GM18517 (cell line): ENCODE results near the gene TRAF5.

Experiments
- ATAC-seq: cut with Tn5 transposase; IDR thresholded peaks from one replicate; pipeline ENCODE4 v1.9.1; 2021; ENCODE audit warnings: mild to moderate bottlenecking, moderate library complexity; ENCODE audit not compliant: unreplicated experiment

TRAF5 gene

DNA sequence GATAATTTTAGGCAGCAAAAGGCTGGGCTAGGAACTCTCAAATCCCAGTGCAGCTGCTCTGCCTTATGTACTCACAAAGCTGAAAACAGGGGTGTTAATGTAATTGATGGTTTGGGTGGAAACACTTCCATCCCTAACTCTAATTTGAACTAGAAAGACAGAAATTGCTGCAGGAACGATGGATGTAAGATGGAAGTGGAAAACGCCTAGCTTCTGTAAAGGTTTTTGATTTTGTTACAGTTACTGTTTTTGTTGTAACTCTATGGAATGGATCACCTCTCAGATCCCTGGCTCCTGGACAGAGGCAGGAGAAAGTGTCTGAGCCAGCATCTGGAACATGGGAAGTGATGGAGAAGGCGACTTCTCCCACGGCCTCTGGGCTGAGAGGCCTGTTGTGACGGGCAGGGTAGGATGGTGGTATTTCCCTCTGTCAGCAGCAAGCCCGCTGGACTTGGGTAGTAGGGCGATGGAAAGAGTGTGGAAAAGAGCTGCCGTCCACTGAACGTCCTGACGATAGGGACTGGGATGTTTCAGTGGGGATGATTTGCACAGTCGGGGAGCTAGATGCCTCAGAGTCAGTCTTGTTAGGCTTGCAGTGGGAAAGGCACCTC, 1.6 kb downstream of the TRAF5 start:
- ATAC-seq = no peak

DNA sequence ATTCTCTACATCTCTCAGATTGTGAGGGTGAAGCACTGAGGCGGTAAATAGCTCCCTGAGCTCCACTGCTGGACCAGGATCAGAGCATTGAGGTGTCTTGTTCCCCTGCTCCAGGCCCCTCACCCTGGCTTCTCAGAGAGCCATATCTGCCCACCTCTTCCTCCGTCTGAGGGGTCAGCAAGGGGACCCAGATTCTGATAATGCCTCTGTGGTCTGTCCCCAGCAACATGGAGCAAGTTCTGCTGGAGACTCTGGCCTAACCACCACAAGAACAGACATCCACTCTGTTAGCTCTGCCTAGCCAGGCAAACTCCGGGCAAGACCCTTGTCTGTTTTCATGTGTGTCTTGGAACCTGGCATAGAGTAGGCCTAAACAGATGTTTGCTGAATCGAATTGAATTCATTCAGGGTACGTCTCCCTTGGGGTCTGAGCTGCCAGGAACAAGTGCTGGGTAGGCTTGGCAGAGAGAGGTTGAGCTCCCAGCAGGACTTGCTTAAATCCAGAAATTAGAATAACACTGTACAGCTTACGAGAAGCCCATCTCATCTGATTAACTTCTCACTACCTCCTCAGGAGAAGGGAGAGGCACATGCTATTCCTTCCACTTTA, 2.3 kb downstream of the TRAF5 start:
- no peak for ATAC-seq

DNA sequence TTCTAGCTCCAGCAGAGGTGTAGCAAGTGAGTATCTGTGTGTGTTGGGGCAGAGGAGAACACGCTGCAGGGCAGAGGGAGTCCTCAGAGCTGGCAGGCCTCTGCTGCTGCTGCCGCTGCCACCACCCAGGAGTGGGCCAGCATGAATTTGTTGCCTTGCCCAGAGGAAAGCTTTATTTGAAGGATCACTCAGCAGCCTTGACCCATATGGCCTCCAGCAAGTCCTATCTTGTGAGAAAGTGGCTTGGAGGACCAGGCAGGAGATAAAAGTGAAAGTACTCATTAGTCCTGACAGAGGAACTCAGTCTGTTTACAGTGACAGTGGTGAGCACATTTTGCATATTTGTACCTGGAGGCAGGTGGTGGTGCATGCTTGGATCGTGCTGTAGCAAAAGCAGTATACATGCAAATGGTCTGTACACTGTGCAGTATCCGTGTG, 3.1 kb downstream of the TRAF5 start:
- peak; percentile 47 for ATAC-seq

DNA sequence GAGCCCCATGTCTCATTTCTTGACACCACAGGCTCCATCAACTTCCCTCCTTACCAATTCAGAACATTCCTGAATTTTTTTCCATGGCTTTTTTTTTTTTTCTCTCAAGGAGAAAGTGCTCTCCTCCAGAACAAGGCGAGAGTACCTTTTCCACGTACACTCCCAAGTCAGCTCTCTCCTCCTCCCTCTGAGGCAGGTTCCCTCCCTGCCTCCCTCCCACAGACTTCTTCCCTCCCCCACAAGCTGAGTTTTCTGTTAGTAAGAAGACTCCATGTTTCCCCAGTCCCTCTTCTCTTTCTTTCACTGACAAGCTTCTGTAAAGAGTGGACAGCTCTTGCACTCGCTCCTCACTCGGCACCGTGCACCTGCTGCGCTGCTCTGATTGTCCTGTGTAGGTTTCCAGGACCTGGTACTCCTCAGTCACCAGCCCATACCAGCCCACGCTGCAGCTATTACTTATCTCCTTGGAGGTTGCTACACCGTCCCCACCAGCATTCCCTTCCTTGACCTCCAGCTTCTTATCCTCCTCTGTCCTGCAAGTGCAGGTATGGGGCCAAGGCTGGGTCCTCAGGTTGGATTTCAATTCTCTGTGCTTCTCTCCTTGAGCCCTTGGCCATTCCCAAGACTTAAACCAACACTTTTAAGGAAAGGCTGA, 3.8 kb downstream of the TRAF5 start:
- no peak for ATAC-seq

DNA sequence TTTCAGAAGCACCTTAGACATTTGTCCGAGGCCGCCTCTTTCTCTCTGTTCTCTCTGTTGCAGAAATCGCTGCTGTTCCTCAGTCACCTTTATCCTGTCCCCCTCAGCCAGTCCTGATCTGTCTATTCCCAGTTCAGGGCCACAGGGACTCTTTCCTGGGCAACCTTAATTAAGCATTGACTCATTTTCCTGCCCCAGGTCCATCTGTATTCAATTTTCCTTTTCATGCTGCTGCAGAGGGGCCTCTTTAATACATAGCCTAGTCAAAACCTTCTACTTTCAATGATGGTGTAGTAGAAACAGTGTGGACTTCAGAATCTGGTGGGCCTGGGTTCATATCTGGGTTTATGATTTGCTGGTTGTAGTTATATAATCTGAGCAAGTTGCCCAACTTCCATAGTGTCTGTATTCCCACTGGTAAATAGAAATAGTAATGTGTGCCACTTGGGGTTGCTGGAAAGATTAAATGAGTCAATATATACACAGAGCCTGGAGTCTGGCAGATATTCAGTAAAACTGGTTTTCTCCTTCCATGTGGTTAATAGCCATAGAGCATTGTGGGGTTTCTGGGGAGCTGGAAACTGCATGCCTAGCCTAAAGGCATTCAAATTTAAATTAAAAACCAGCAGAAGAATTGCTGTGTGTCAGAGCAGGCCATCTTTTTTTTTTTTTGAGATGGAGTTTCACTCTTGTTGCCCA, 4.5 kb downstream of the TRAF5 start:
- ATAC-seq = no peak

DNA sequence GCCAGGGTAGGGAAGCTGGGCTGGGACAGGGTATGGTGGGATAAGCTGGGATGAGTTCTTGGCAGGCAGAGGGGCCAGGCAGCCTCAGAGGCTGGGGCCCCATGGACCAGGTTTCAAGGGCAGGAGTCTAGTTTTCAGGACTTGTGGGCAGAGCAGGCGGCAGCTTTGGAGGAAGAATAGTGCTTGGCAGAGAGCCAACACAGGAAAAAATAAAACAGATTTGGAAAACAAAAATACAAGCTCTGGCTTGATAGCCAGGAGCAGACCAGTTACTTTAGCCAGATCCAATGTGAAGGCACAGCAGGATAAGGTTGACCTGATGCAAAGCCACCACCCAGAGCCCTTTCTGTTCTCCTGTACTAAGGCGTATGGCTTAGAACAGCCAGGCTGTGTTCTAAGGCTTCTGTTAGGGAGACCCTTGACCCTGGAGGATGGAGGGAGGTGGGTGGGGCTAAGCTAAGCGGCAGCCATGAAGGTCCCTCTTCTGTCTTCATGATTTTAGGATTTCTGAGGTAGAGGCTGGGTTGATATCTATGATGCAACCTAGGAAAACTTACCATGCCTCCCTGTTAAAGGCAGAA, 5.5 kb downstream of the TRAF5 start:
- ATAC-seq = no peak

DNA sequence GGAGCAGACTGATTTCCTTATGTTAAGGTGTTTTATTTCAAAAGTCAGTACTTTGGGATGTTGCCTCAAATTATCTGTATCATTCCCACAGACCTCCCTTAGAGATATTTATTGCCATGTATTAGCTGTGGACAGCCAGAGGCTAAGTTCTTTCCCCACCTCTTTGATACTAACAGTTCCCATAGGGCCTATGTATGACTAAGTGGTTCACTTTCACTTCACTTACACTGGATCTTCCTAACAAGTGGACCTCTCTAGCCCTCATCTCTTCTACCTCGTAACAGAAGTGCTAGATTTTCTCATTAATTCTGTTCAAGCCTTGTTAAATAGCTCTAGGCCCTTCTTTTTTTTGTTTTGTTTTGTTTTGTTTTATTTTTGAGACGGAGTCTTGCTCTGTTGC, 6.2 kb downstream of the TRAF5 start:
- no peak for ATAC-seq

DNA sequence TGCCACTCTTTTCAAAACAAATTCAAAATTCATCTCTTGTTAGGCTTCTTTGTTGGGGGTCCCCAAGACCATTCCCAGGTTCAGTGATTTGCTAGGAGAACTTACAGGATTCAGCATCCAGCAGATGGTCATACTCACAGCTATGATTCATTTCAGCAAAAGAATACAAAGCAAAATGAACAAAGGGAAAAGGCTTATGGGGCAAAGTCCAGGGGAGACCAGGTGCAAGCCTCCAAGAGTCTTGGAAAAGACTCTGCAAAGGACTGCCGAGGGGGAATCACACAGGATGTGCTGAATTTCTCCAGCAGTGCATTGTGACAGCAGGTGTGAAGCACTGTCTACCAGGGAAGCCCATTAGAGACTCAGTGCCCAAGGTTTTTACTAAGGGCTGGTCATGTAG, 7.3 kb downstream of the TRAF5 start:
- ATAC-seq = no peak

DNA sequence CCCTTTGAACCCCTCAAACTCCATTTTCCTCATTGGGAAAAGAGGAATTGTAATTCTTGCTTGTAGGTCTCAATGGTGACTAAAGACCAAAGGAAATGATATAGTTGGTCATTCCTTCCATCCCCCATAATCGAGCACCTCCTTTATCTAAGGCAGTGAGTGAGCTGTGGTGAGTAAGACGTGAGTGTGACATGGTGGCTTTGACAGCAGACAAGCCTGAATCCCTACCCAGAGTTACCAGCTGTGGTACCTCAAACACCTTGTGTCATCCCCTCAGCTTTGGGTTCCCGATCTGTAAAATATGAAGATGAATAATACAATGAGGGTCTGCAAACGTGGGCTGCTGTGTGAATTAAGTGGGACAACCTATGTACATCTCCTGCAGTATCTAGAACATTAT, 8.4 kb downstream of the TRAF5 start:
- no peak for ATAC-seq

DNA sequence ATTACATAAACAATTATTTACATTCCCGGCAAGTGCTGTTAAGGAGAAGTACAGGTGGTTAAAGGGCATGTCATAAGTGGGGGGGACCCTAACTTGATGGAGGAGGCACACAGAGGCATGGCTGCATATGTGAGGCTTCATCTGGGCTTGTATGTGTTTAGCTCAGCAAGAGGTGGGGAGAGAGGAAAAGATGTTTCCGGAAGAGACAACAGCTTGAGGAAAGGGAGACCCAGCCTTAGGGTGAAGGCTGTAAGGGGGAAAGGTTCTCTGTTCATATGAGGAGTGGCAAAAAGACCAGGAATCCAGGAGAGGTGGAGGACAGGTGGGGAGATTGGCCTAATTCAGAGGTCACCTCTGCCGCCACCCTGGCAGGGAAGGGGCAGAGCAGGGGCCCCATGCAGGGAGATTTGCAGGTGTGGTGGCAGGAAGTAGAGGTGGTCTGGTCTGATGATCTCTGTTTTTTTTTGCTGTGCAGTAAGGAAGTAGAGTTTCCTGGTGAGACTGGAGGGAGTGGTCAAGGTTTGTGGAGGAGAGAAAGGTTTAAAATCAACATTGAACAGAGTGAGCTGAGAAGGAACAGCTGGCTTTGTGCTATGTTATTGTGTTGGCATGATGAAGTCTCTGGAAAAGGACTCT, 9.0 kb downstream of the TRAF5 start:
- ATAC-seq = peak; percentile 97

DNA sequence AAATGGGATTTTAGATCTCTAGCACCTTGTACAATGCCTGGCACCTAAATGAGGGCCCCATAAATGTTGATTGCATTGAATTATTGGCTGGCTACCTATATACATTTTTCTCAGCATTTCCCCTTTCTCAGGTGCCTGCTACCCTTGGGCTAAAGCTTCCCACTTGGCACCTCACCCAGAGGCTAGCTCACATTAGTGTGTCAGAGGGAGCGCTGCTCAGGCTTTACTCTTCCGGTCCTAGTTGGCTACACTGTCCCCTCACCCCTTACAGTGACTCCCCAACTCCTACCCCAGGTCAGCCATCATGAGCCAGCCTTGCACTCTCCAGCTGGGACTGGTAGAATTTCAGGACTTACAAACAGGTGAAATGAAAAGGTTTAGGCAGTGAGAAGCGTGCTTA, 9.5 kb downstream of the TRAF5 start:
- peak; percentile 3 for ATAC-seq

DNA sequence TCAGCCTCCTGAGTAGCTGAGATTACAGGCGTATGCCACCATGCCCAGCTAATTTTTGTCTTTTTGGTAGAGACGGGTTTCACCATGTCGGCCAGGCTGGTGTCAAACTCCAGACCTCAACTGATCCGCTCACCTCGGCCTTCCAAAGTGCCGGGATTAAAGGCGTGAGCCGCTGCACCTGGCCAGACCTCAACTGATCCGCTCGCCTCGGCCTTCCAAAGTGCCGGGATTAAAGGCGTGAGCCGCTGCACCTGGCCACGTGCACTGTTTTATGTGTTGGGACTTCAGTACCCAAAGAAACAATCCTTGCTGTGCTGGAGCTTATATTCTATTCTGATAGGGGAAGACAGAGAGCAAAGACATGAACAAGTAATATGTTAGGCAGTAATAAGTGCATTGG, 10.1 kb downstream of the TRAF5 start:
- no peak for ATAC-seq

DNA sequence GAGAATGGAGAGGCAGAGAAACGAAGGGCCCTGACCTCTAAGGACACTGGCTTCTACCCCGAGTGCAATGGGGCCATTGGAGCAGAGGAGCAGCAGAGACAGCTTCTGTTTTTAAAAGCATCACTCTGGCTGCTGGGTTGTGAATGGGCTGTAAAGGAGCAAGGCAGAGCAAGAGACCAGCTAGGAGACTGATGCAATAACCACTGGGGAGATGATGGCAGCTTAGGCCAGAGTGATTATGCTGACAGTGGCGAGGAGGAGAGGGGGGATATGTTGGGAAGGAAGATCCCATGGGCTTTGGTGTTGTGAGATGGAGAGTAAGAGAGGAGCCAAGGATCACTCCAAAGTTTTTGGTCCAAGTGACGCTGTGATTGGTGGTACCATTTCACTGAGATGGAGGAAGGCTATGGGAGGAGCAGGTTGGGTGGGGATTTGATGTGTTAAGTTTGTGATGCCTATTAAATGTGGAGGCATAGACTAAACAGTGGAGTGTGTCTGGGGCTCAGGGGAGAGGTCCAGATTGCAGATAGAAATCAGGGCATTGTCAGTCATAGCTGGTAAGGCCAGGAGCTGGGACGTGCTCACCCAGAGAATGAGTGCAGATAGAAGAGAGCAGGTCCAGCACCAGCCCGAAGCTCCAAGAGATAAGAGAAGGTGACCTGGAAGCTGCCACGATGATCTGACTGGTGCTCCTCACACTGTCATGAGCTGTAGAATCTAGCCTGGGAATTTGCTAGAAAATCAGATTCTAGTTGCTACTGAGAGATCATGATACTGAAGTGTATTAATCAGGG, 11.0 kb downstream of the TRAF5 start:
- no peak for ATAC-seq

DNA sequence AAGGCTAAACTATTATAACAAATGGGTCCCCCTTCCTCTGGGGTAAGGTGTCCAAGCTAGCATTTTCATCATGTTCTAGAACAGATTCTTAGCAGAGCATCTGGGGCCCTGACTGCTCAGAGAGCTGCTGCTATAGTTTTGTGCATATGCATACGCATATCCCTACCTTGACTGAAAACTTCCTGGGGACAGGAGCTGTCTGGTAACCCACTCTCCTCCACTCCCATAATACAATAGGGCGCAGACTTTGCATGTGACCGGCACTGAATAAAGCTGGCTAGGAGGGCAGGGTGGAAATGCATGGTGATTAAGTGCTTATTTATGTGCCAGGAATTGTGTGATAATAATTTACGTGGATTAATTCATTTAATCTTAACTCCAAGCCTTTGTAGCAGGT, 11.6 kb downstream of the TRAF5 start:
- ATAC-seq = no peak

DNA sequence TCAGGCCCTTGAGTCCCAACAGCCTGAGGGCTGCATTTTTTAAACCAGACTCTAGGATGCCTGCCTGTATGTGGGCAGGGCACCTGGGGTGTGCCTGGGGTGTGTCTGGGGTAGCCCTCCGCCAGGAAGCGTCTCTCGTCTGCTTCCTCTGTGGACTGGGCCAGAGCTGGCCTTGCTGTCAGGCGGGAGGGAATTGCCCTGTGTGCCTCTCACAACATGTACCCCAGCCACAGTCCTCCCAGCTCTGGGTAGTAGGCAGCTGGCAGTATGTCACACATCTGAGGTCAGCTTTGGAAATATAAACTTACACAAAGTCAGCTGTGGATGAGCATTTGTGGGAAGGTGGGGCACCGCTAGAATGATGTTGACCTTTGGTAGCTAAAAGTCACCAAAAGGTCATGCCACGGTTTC, 13.0 kb downstream of the TRAF5 start:
- no peak for ATAC-seq

DNA sequence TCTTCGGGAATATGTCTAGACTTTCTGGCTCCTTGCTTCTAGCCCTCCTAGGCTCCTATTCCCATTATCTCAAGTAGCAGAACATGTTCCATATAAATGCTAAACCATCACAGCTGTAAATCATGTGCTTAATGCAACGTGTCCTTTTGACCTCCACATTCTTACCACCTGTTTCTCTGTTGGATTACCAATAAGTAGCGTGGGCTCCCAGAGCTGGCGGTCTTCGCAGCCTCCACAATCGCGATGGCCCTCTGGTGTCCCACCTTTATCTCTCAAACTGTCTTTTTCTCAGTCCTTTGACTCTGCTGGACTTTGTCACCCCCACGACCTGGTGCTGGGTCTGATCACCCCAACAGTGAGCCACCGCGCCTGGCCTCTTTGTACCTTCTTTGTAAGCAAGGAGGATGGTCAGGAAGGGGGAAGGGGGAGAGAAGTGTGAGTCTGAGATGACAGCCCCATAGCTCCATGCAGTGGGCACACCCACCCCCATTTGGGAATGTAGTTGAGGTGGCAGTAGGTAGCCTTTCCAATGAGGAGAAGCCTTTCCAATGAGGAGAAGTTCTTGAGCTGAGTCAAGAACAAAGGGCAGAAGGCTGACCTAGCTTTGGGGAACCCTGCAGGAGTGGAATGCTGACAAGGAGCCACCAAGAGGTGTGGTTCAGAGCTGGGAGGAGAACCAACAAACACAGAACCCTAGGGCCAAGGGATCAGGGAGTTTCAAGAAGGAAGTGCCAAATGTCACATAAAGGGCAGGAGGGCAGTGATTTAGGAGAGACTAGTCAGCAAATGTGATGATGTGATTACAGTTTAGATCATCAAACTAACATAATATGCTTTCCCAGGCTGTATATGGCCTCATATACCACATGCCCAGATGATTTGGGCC, 14.2 kb downstream of the TRAF5 start:
- no peak for ATAC-seq

DNA sequence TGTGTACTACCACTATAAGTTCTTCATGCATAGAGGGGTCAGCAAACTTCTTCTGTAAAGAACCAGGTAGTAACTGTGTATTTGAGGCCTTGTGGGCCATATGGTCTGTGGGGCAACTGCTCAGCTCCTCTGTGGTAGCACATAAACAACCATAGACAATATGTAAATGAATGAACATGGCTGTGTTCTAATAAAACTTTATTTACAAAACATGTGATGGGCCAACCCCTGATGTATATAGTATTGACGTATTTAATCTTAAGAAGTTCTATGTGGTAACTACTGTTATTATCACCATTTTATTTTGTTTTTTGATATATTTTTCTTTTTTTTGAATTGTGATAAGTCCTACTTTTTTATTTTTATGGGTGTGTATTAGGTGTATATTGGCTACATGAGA, 15.4 kb downstream of the TRAF5 start:
- ATAC-seq = no peak

DNA sequence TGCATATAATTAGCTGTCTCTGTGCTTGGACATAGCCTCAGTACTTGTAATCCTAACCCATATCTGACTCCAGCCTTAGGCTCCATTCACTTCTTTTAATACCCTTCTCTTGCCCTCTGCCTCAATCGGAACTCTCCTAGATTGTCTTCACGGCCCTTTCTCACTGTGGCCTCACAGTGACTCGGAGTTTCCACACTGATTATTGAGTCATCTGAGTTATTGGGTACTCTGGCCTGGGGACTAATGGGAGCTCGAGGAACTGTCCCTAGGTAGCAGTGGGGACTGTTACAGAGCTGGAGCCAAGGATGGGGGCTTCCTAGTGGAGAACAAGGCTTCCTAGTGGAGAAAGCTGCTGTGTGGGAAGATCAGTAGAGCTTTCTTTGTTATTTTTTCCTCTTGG, 17.0 kb downstream of the TRAF5 start:
- ATAC-seq = no peak

DNA sequence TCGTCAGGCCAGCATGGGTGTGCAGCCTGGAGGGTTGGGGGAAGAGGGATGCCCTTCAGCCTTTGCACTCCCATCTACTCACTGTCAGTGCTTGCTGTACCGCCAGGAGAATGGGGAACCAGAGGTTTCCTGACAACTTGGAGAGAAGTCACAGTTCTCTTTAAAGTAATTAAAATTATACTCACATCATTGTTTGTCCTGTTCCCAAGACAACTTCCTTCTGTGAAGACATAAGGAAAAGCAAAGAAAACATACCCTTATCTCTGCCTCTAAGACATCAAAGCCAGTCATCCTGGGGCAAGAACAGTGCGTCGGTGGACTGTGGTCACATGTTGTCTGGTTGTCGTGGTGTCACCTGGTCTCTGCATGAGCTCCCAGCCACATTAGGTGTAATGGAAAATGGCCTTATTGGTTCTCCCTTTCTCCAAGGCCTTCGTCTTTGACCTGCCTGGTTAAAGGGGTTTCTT, 17.6 kb downstream of the TRAF5 start:
- no peak for ATAC-seq
